ENCODE results near the gene COX17. TPM values are rescaled to one million over a fixed set of nuclear protein-coding genes. Genes with fewer than 3 reads are reported as not detected.

COX17 gene
- total and polyA plus RNA-seq, 9 of the 15 experiments (the other 6 are each of a cell fraction or from before 2014, with no cell fraction given), result 29.1 to 167 (median 60.6) TPM

DNA sequence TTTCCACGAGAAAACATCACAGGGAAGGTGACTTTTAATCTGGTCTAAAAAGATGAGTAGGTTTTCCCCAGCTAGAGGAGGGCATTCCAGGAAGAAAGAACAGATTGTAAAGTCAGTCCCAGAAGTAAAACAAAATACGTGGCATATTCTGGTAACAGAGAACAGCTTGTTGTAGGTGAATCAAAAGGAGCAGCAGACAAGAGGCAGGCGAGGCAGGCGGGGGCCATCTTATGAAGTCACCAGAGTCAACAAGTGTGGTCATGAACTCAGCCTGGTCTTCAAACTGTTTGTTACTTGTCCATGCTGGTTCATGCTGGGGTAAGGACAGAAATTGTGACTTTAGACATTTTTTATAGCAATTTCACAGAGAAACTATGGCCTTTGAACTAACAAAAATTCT, 12.8 kb downstream of the COX17 start:
- CTCF ChIA-PET (ENCODE audit: low intra/inter-chr PET ratio), result no interaction called here
- ATAC-seq (0 out of 3 replicates have a peak, but pooled peaks have one; percentile 42), FAIRE-seq (no peak), DNase-seq (ENCODE audit: extremely low read depth in 1 of 4, low spot score in 3 of 4) (no peak)
- H2AFZ ChIP-seq (ENCODE audit: low read depth, low read length), result peak overlapping the region; percentile 87; the same call in 1 of the 2 replicates
- intact Hi-C loops (cut with micrococcal nuclease) (no loop called here), in situ Hi-C loops (cut with MboI) (no loop called here)
- WGBS (ENCODE audit: insufficient coverage, low coverage, missing lambda C conversion rate), result 37% methylated on average over 4 of the region's 4 CpGs
- no peaks in the 10 kb centered on the region for H3K9me1 ChIP-seq (ENCODE audit: control insufficient read depth, insufficient read depth, low read length)
- peak overlapping the region; percentile 44; the same call in 1 of the 3 replicates for H3K27ac ChIP-seq (ENCODE audit: extremely low read depth, low read depth, low read length)
- peaks cover 0 to 11% of the 10 kb centered on the region in 2 experiments; a peak in 3 of 5 replicates for H3K4me1 ChIP-seq (replicated peaks in 1 of 2; ENCODE audit: control insufficient read depth in 2 of 2, insufficient read depth in 2 of 2, low read length in 2 of 2)
- H3K9me3 ChIP-seq (replicated peaks; ENCODE audit: control insufficient read depth, insufficient read depth, low read depth, low read length), result no peaks in the 10 kb centered on the region
- no peak overlapping the region for H3K4me3 ChIP-seq
- peaks cover 6% of the 10 kb centered on the region; the same call in 1 of the 3 replicates for H3K36me3 ChIP-seq (ENCODE audit: control insufficient read depth, insufficient read depth, low read length)
- H4K20me1 ChIP-seq (replicated peaks; ENCODE audit: control insufficient read depth, insufficient read depth, low read length), result no peaks in the 10 kb centered on the region
- POLR2A ChIA-PET, result interaction anchor here (0.7 kb wide), 1 partner anchor 11 kb away, joined by 3 read pairs; no protein-coding TSS in a partner anchor
- no peaks in the 10 kb centered on the region for H3K79me2 ChIP-seq (ENCODE audit: control insufficient read depth, insufficient read depth, low read length)
- BruUV-seq (replicated peaks), result no TSS peak
- H3K27me3 ChIP-seq (ENCODE audit: control insufficient read depth in 2 of 2, insufficient read depth in 2 of 2, low read length in 2 of 2), result no peaks in the 10 kb centered on the region
- no peak overlapping the region for H3K4me2 ChIP-seq (ENCODE audit: insufficient read depth, low read length)
- H3K9ac ChIP-seq (ENCODE audit: insufficient read depth in 1 of 2, low read depth in 2 of 2, low read length in 2 of 2), result no peak overlapping the region
- 0 out of 2 replicates have a peak, but pooled peaks have one; percentile 23 for TF ChIP-seq PTTG1 (tag; IDR thresholded peaks at IDR 0.05; ENCODE audit: low read depth)
- 0 out of 4 replicates have a peak, but pooled peaks of 1 of the 2 experiments have one; percentile 6 for TF ChIP-seq FOXA3 (CRISPR knock-in tag; conservative IDR thresholded peaks at IDR 0.05 in 1 of 2, IDR thresholded peaks at IDR 0.05 in 1 of 2)
- TF ChIP-seq CXXC5 (CRISPR knock-in tag; IDR thresholded peaks at IDR 0.05), result no peak

DNA sequence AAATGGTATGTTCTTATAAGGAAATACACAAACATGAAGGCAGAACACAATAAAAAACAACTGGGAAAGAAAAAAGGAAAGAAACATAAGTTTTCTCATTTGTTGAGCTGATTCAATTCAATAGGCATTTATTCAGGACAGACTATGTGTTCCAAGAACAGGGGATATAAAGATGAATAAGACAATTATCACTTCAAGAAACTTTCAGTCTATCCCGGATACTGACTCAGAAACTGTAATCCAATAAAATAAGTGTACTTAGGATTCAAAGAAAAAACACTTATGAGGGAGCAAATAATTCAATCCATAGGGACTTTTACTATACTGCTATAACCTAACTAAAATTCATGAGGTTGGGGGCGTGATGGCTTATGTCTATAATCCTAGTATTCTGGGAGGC, 13.3 kb downstream of the COX17 start:
- Histone ChIP-seq H3K9me3 (replicated peaks; ENCODE audit: control insufficient read depth, insufficient read depth, low read depth, low read length) (no peaks in the 10 kb centered on the region), H3K9me1 (ENCODE audit: control insufficient read depth, insufficient read depth, low read length) (no peaks in the 10 kb centered on the region), H3K9ac (ENCODE audit: insufficient read depth in 1 of 2, low read depth in 2 of 2, low read length in 2 of 2) (no peak overlapping the region), H3K4me3 (no peak overlapping the region), H3K27me3 (ENCODE audit: control insufficient read depth in 2 of 2, insufficient read depth in 2 of 2, low read length in 2 of 2) (no peaks in the 10 kb centered on the region), H2AFZ (ENCODE audit: low read depth, low read length) (no peak overlapping the region), H3K4me1 (replicated peaks in 1 of 2; ENCODE audit: control insufficient read depth in 2 of 2, insufficient read depth in 2 of 2, low read length in 2 of 2) (peaks cover 0 to 11% of the 10 kb centered on the region in 2 experiments; a peak in 3 of 5 replicates), H3K27ac (ENCODE audit: extremely low read depth, low read depth, low read length) (no peak overlapping the region), H4K20me1 (replicated peaks; ENCODE audit: control insufficient read depth, insufficient read depth, low read length) (no peaks in the 10 kb centered on the region), H3K79me2 (ENCODE audit: control insufficient read depth, insufficient read depth, low read length) (no peaks in the 10 kb centered on the region), H3K36me3 (ENCODE audit: control insufficient read depth, insufficient read depth, low read length) (peaks cover 4% of the 10 kb centered on the region; the same call in 1 of the 3 replicates), H3K4me2 (ENCODE audit: insufficient read depth, low read length) (no peak overlapping the region)
- CTCF ChIA-PET (ENCODE audit: low intra/inter-chr PET ratio), result no interaction called here
- BruUV-seq (replicated peaks), result no TSS peak
- in situ Hi-C loops (cut with MboI) (no loop called here), intact Hi-C loops (cut with micrococcal nuclease) (no loop called here)
- POLR2A ChIA-PET, result interaction anchor here (0.5 to 1.1 kb wide), 2 partner anchors 9 to 10 kb away, joined by 3 read pairs; no protein-coding TSS in a partner anchor
- 78% methylated on average over 2 of the region's 2 CpGs for WGBS (ENCODE audit: insufficient coverage, low coverage, missing lambda C conversion rate)
- ATAC-seq, result no peak
- no peak for FAIRE-seq
- no peak for DNase-seq (ENCODE audit: extremely low read depth in 1 of 4, low spot score in 3 of 4)
- no peak for TF ChIP-seq XRCC5 (IDR thresholded peaks at IDR 0.05; ENCODE audit: low read depth, low read length)
- TF ChIP-seq SAP30 (IDR thresholded peaks at IDR 0.05; ENCODE audit: borderline replicate concordance, insufficient read depth, low read depth, low read length, poor library complexity, severe bottlenecking), result no peak
- no peak for TF ChIP-seq SMARCE1 (IDR thresholded peaks at IDR 0.05)
- no peak for TF ChIP-seq HDAC8 (tag; IDR thresholded peaks at IDR 0.05)
- TF ChIP-seq NRF1 (conservative IDR thresholded peaks at IDR 0.05 in 1 of 2, IDR thresholded peaks at IDR 0.05 in 1 of 2), result no peak
- TF ChIP-seq CBFA2T3 (IDR thresholded peaks at IDR 0.05), result no peak
